ENCODE measurements around the gene SRGAP2B. TPM values are rescaled to one million over a fixed set of nuclear protein-coding genes. Genes with fewer than 3 reads are reported as not detected.
"Not testable (repeated sequence)": the region's sequence is repeated elsewhere in the genome, so short reads cannot be mapped to it uniquely, and the experiment has no call there.

Gene SRGAP2B
- polyA plus RNA-seq, 2 of the 4 experiments (the other 2 are of a cell fraction): 14.2 to 27.3 TPM

DNA sequence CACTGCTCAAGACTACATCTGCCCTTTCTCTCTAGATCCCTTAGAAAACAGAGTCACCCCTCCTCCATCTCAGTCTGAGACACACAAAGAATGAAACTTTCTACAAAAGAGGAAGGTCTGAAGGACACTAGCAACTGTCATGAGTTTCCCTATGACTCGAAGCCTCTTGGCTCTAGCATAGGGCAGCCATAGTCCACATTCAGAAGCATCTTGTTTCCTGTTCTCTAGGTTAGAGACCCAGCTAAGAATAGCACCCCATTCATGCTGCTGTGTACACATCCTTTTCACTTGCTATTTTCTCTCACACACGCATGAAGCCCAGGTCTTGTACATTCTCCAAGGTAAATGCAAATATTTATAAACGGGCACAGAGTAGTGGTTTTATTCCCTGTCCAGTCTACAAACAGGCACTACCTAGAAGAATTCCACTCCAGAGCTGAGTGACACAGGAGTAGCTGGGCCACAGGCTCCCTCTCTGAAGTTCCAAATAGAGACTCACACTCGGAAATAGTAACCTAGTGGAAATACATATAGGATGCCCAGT is 39.8 kb downstream of the SRGAP2B start:
- WGBS (ENCODE audit: missing lambda C conversion rate): no CpG with 5 or more reads among the region's 4 CpGs
- H3K4me1 ChIP-seq; H3K27ac ChIP-seq; H3K4me3 ChIP-seq; FAIRE-seq; CTCF ChIA-PET; POLR2A ChIA-PET; H3K4me2 ChIP-seq; H3K9me3 ChIP-seq; DNase-seq (ENCODE audit: low read depth in 1 of 2, low spot score in 1 of 2): not testable (repeated sequence)
- peak; percentile 45 to 51; a peak in 1 of 6 replicates for ATAC-seq

DNA sequence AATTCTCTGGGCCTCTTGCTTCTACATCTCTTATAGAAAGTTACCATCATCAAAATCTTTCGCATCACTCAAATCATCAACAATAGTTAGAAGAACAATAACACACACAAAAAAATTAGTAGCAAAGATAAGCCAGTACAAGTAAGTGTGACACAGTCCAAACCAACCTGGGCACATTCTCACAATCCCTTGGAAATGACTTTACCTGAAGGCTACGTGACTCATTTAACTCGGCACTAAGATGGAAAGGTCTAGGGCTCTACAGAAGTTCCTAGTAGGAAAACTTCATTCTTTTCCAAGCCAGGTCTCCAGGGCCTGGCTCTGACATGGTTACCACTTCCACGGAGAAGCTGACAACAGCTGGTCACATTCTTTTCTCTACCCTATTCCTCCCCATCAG is 41.7 kb downstream of the SRGAP2B start:
- FAIRE-seq; H3K4me1 ChIP-seq; H3K4me3 ChIP-seq; POLR2A ChIA-PET; H3K27ac ChIP-seq; ATAC-seq; DNase-seq (ENCODE audit: low read depth in 1 of 2, low spot score in 1 of 2); H3K9me3 ChIP-seq; H3K4me2 ChIP-seq; CTCF ChIA-PET: not testable (repeated sequence)
- WGBS (ENCODE audit: missing lambda C conversion rate): no CpG with 5 or more reads among the region's 4 CpGs

DNA sequence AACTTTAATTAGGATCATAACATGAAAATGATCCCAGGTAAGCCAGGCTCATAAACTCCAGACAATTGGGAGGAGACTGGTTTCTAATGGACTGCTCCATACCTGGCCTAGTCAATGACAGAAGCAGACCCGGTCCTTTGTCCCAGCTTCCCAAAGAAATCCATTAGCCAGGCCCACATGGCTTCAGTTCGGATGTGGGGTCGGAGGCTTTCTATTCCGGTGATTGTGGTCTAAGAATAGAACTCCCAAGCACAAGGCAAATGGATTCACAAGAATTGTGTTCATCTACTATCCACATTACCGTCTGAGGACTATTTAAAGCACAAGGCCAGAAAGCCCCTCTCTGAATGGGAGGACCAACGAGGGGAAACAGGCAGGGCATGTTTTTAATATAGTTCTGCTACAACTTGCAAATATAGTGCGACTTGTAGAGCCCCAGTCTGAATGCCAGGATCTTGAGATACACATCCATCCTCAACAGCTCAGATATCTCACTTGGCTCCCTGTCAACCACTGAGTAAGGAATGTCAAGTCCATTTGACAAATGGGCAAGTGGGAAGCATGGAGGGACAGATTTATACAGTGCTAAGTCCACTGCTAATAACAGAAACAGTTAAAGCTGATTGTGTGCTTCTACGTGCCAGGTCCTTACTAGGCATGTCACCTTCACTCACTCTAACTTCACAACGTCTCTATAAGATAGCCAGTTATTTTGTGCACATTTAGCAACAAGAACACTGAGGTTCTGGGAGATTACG is 42.9 kb downstream of the SRGAP2B start:
- H3K4me2 ChIP-seq; ATAC-seq; FAIRE-seq; H3K4me1 ChIP-seq; H3K27ac ChIP-seq; CTCF ChIA-PET; DNase-seq (ENCODE audit: low read depth in 1 of 2, low spot score in 1 of 2); POLR2A ChIA-PET; H3K4me3 ChIP-seq; H3K9me3 ChIP-seq: not testable (repeated sequence)
- WGBS (ENCODE audit: missing lambda C conversion rate): no CpG with 5 or more reads among the region's 10 CpGs

DNA sequence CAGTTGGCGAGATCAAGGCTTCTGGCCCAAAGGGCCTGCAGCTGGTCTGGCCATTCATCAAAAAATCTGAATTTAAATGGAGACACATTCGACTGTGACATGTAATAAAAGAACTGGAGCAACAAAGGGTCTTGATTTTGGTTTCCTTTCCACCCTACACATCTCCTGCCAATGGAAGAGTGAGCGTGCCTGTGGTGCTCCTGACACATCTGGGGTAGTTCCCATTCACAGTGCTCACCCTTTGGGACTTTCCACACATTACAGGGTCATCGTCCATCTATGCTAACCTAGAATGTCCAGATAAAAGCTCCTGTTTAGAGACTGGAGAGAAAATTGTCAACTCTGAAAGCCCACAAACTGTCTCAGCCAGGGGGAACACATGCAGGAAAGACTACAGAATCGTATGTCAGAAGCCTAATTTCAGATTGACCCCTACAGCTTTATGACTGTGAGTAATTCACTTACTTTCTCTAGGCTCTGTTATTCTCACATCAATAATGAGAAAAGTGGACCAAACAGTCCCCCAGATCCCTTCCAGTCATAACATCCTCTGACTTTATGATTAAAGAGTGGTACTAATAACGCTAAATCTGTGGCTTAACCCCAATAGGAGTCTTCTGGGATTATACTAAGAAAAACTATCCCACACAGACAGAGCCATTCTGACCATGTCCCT is 46.8 kb downstream of the SRGAP2B start:
- WGBS (ENCODE audit: missing lambda C conversion rate): no CpG with 5 or more reads among the region's 6 CpGs
- POLR2A ChIA-PET; H3K9me3 ChIP-seq; H3K27ac ChIP-seq; H3K4me3 ChIP-seq; CTCF ChIA-PET; H3K4me1 ChIP-seq; DNase-seq (ENCODE audit: low read depth in 1 of 2, low spot score in 1 of 2); FAIRE-seq; ATAC-seq; H3K4me2 ChIP-seq: not testable (repeated sequence)

DNA sequence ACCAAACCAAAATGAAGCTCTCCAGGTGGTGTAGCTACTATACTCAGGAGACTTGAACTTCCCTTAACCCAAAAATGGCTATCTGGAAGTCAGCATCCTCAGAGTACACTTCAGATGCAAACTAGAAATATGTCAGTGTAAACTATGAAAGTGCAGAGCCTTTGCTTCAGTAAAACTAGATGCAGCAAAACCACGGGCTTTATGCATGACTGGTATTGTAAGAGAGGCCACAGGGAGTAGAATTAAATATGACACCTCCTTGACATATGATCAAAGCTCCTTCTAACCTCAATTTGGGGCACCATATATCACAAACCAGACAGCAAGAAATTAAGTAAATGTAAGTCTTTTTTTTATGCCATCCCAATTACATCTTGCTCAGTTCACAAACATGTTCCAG is 47.6 kb downstream of the SRGAP2B start:
- POLR2A ChIA-PET; ATAC-seq; H3K4me3 ChIP-seq; H3K9me3 ChIP-seq; CTCF ChIA-PET; H3K4me1 ChIP-seq; FAIRE-seq; DNase-seq (ENCODE audit: low read depth in 1 of 2, low spot score in 1 of 2); H3K27ac ChIP-seq; H3K4me2 ChIP-seq: not testable (repeated sequence)
- no CpG with 5 or more reads among the region's 1 CpG for WGBS (ENCODE audit: missing lambda C conversion rate)

DNA sequence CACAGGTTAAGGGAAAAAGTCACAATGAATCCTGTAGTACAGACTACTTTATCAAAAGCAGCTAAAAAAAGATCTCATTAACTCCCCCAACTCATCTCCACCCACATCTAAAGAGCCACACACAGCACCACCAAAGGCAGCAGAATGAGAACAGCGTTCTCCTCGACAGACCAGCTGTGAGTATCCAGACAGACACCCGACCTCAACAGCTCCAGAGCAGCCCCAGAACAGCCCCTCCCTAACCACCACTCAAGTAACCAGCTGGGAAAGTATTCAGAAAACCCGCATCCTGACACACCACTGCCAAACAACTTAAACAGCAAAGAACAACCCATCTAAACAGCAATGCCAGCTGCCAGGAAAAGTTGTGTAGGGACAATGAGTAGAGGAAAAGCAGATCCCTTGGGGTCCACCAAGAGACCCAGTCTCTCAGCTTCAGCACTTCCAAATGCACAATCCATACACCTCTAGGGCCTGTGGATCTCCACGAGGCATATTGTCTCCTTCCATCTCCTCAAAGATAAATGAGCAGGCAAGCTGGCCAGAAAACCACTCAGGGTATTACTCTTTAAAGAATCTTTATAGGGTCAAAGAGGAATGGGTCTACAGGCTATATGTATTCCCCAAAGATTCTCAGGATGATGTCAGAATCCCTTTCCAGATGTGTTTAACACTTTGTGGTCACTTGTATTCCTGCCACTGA is 49.4 kb downstream of the SRGAP2B start:
- H3K4me2 ChIP-seq; POLR2A ChIA-PET; DNase-seq (ENCODE audit: low read depth in 1 of 2, low spot score in 1 of 2); ATAC-seq; H3K4me3 ChIP-seq; FAIRE-seq; H3K9me3 ChIP-seq; H3K4me1 ChIP-seq; H3K27ac ChIP-seq; CTCF ChIA-PET: not testable (repeated sequence)
- no CpG with 5 or more reads among the region's 5 CpGs for WGBS (ENCODE audit: missing lambda C conversion rate)

DNA sequence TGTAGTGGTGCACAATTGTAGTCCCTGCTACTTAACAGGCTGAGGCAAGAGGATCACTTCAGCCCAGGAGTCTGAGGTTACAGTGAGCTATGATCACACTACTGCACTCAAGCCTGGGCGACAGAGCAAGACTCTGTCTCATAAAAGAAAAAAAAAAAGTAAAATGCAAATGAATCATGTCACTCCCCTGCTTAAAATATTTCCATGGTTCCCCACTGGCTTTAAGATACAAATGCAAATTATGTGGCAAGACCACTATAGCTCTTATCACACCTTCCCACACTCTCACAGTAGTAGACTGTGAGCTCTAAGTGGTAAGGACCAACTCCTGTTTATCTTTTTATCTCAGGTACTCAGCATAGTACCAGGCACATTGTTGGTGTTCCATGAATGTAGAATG is 53.6 kb downstream of the SRGAP2B start:
- ATAC-seq; H3K9me3 ChIP-seq; POLR2A ChIA-PET; DNase-seq (ENCODE audit: low read depth in 1 of 2, low spot score in 1 of 2); H3K4me1 ChIP-seq; H3K27ac ChIP-seq; H3K4me3 ChIP-seq; H3K4me2 ChIP-seq; FAIRE-seq; CTCF ChIA-PET: not testable (repeated sequence)
- no CpG with 5 or more reads among the region's 1 CpG for WGBS (ENCODE audit: missing lambda C conversion rate)

DNA sequence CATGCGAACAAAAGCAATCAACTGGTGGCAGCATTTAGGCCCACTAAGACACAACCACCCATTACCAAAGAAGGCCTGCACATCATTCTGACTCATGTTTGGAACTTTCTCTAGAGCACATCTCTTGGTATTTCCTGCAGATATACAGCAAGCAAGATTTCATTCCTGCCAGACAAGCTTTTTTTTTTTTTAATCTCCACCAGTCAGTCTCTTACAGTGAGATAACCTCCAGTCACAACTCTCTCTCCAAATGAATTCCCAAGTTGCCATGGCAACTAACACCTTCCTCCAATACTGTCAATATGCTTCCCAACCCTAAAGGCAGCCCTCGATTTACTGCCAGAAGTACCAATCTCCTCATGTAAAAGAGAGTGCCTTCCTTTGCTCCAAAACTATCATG is 59.1 kb downstream of the SRGAP2B start:
- H3K27ac ChIP-seq; CTCF ChIA-PET; H3K9me3 ChIP-seq; H3K4me3 ChIP-seq; DNase-seq (ENCODE audit: low read depth in 1 of 2, low spot score in 1 of 2); POLR2A ChIA-PET; ATAC-seq; H3K4me2 ChIP-seq; H3K4me1 ChIP-seq; FAIRE-seq: not testable (repeated sequence)
- whole genome bisulfite sequencing (ENCODE audit: missing lambda C conversion rate): 88% methylated on average over 2 of the region's 2 CpGs

DNA sequence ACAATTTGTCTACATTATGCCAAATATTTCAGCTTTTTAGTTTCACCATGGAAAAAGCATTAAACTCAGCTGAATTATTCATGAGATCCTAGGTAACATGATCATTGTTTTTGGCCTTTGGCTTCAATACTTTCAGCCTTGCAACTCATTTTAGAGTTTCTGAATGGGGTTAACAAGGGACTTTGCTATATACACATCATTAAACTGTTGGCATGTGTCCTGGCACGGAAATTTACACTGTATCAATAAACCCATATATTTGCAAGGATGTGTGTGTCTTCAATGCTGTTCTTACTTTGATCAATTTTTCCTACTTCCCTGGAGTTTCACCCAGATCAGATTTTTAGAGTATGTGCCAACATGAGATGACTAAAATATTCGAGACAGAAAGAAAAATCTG is 61.6 kb downstream of the SRGAP2B start:
- H3K9me3 ChIP-seq; DNase-seq (ENCODE audit: low read depth in 1 of 2, low spot score in 1 of 2); POLR2A ChIA-PET; H3K27ac ChIP-seq; ATAC-seq; FAIRE-seq; H3K4me2 ChIP-seq; H3K4me1 ChIP-seq; H3K4me3 ChIP-seq; CTCF ChIA-PET: not testable (repeated sequence)
- no CpG with 5 or more reads among the region's 2 CpGs for WGBS (ENCODE audit: missing lambda C conversion rate)

DNA sequence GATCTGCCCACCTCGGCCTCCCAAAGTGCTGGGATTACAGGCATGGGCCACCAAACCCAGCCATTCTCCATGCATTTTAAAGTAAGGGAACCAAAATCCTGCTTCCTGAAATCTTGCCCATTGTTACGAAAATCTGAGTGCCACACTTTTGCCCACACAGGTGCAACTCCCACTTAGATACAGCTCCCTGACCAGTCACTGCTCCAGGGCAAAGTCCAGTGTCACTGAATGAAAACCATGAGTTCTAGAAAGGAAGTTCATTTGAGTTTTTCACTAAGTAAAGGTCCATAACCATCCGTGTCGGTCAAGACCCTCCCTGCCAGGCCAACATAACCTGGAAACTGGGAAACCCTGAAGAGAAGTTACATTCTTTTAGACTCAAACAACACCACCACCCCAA is 67.9 kb downstream of the SRGAP2B start:
- DNase-seq (ENCODE audit: low read depth in 1 of 2, low spot score in 1 of 2); H3K4me2 ChIP-seq; H3K4me3 ChIP-seq; ATAC-seq; H3K9me3 ChIP-seq; H3K4me1 ChIP-seq; POLR2A ChIA-PET; H3K27ac ChIP-seq; FAIRE-seq; CTCF ChIA-PET: not testable (repeated sequence)
- no CpG with 5 or more reads among the region's 4 CpGs for WGBS (ENCODE audit: missing lambda C conversion rate)

DNA sequence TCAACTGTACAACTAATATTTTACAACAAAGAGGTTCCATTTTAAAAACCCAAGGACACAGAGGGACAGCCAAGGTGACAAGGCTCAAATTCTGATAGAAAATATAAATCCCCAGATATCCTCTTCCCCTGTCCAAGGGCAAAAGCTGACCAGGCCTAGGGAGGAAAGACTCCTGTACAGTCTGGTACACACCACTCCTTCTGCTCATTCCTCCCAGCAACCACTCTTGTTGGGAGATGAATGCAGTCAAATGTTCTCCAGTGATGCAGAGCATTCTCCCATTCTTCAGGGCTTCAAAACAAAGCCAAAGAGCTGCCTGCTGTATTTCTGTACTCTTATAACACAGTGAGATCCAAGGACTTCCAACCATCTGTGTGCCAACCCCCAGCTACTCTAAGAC is 69.8 kb downstream of the SRGAP2B start:
- CTCF ChIA-PET; POLR2A ChIA-PET; H3K27ac ChIP-seq; H3K4me2 ChIP-seq; H3K4me1 ChIP-seq; H3K4me3 ChIP-seq; DNase-seq (ENCODE audit: low read depth in 1 of 2, low spot score in 1 of 2); FAIRE-seq; H3K9me3 ChIP-seq: not testable (repeated sequence)
- peak in 1 of 2 experiments; percentile 42; a peak in 2 of 6 replicates for ATAC-seq
